ENCODE measurements around the gene TLR1.
"Not testable (repeated sequence)": the region's sequence is repeated elsewhere in the genome, so short reads cannot be mapped to it uniquely, and the experiment has no call there.

Gene TLR1

GRCh38 chr4:38804654-38805295, at the start of gene TLR1:
TSS of gene TLR1 (minus strand) at chr4:38804791. CDS start at chr4:38798831, 5,960 bp downstream.
- DNase-seq (ENCODE audit: low spot score) = no peak

- no peak for DNase-seq (ENCODE audit: low spot score)
Observed at GRCh38 chr4:38846015-38846414, 41.4 kb upstream of the TLR1 start.

- DNase-seq (ENCODE audit: low spot score) = no peak
Observed at GRCh38 chr4:38842994-38843393, 38.4 kb upstream of the TLR1 start.

- no peak for DNase-seq (ENCODE audit: low spot score)
Observed at GRCh38 chr4:38837849-38838248, 33.3 kb upstream of the TLR1 start.

- no peak for DNase-seq (ENCODE audit: low spot score)
Observed at GRCh38 chr4:38837334-38837733, 32.7 kb upstream of the TLR1 start.

GRCh38 chr4:38834570-38834969, 30.0 kb upstream of the TLR1 start:
- no peak for DNase-seq (ENCODE audit: low spot score)

- no peak for DNase-seq (ENCODE audit: low spot score)
Observed at GRCh38 chr4:38832624-38833528, 28.3 kb upstream of the TLR1 start.

GRCh38 chr4:38832206-38832605, 27.6 kb upstream of the TLR1 start:
- DNase-seq (ENCODE audit: low spot score) = no peak

GRCh38 chr4:38831653-38832052, 27.1 kb upstream of the TLR1 start:
- no peak for DNase-seq (ENCODE audit: low spot score)

- no peak for DNase-seq (ENCODE audit: low spot score)
Observed at GRCh38 chr4:38829237-38829636, 24.6 kb upstream of the TLR1 start.

GRCh38 chr4:38823766-38824165, 19.2 kb upstream of the TLR1 start:
- no peak for DNase-seq (ENCODE audit: low spot score)

GRCh38 chr4:38822748-38823303, 18.2 kb upstream of the TLR1 start:
- no peak for DNase-seq (ENCODE audit: low spot score)

GRCh38 chr4:38821739-38822138, 17.1 kb upstream of the TLR1 start:
- no peak for DNase-seq (ENCODE audit: low spot score)

GRCh38 chr4:38820329-38821061, 15.9 kb upstream of the TLR1 start:
- no peak for DNase-seq (ENCODE audit: low spot score)

GRCh38 chr4:38819569-38819968, 15.0 kb upstream of the TLR1 start:
- no peak for DNase-seq (ENCODE audit: low spot score)

GRCh38 chr4:38818441-38818976, 13.9 kb upstream of the TLR1 start:
- DNase-seq (ENCODE audit: low spot score) = no peak

- DNase-seq (ENCODE audit: low spot score) = no peak
Observed at GRCh38 chr4:38815885-38816782, 11.5 kb upstream of the TLR1 start.

GRCh38 chr4:38814386-38814785, 9.8 kb upstream of the TLR1 start:
- no peak for DNase-seq (ENCODE audit: low spot score)

- no peak for DNase-seq (ENCODE audit: low spot score)
Observed at GRCh38 chr4:38811297-38811696, 6.7 kb upstream of the TLR1 start.

GRCh38 chr4:38807462-38807861, 2.9 kb upstream of the TLR1 start:
- not testable (repeated sequence) for DNase-seq (ENCODE audit: low spot score)

GRCh38 chr4:38806251-38806650, 1.7 kb upstream of the TLR1 start:
- not testable (repeated sequence) for DNase-seq (ENCODE audit: low spot score)

Data from HuH-7.5 (cell line).